Measurements from ENCODE around the gene TRIOBP.
"Not testable (repeated sequence)": the region's sequence is repeated elsewhere in the genome, so short reads cannot be mapped to it uniquely, and the experiment has no call there.

TRIOBP gene

DNA sequence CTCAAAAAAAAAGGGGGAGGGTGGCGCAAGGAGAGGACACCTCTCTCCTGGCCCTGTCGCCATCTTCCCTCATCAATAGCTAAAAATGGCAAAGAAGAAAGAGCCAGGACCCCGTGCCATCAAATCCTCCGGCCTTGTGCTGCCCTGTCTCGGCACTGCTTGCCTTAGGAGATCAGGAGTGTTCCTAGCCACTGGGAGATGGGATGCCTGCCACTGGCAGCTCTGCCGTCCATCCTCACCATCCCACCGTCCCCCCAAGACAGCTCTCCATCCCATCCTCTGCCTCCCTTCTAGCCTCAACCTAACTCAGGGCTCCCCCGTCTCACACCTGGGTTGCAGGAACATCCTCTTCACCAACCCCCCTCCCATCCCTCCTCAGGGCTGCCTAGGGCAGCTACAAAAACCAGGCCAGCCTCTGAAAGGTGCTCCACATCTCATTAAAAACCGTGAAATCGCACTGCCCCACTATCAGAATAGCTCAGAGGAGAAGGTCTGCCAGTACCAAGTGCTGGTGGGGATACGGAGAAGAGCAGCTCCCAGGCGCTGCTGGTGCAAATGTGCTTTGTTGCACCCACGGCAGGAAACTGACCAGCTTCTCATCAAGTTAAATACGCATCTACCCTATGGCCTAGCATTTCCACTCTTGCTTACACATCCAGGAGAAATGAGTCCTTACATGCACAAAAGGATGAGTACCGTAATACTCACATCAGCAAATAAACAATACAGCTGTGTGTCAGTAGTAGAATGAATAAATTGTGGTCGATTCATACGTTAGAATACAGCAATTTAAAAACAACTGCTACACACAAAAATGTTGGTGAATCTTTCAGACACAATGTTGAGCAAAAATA is 79.2 kb downstream of the TRIOBP start:
- no peak for DNase-seq (ENCODE audit: low read depth)

DNA sequence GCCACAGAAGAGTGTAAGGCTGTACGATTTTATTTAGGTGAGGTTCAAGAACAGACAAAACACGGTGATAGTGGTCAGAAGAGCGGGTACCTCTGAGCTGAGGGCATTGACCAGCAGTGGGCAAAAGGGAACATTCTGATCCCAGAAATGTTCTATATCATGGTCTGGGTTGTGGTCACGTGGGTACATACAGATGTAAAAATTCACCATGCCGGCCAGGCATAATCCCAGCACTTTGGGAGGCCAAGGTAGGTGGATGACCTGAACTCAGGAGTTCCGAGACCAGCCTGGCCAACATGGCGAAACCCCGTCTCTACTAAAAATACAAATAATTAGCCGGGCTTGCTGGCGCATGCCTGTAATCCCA is 79.8 kb downstream of the TRIOBP start:
- no peak for DNase-seq (ENCODE audit: low read depth)

DNA sequence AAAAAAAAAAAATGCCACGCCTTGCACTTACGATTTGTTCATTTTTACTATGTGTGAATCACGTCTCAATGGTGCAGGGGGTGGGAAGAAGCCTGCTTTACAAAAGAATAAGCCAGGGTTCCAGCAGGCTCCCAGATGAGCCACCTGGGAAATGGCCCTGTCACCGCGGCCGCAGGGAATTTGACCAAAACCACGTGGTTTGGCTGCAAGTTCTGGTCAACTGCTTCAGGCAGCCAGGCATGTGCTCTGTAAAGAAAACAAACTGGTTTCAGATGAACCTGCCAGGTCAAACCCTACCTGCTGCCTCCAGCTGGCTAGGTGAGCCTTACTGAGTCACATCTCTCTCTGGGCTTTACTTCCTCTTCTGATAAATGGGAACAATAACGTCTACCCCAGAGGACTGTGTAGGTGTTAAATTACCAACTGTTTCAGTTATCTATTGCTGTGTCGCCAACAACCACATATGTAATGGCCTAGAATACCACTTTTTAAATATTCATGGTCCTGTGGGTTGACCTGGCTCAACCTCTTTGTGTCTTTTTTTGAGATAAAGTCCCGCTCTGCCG is 80.4 kb downstream of the TRIOBP start:
- DNase-seq (ENCODE audit: low read depth) = no peak

DNA sequence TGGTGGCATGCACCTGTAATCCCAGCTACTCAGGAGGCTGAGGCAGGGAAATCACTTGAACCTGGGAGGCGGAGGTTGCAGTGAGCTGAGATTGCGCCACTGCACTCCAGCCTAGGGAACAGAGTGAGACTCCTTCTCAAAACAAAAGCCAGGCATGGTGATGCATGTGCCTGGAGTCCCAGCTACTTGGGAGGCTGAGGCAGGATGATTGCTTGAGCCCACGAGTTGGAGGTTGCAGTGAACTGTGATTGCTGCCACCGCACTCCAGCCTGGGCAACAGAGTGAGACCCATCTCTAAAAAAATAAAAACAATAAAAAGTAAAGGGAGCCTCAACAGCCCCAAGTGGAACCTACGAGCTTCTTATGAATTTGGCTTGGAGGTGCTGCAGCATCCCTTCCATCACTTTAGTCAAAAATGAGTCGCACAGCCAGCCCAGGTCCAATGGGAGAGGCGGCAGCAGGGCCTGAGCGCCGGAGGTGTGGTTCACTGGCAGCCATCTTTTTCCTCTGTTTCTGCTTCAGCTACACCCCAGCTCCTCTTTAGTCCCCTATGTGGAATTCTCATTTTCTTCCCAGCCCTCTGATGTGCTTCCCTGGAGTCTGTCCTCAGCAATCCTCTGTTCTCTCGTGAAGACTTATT is 81.6 kb downstream of the TRIOBP start:
- no peak for DNase-seq (ENCODE audit: low read depth)

DNA sequence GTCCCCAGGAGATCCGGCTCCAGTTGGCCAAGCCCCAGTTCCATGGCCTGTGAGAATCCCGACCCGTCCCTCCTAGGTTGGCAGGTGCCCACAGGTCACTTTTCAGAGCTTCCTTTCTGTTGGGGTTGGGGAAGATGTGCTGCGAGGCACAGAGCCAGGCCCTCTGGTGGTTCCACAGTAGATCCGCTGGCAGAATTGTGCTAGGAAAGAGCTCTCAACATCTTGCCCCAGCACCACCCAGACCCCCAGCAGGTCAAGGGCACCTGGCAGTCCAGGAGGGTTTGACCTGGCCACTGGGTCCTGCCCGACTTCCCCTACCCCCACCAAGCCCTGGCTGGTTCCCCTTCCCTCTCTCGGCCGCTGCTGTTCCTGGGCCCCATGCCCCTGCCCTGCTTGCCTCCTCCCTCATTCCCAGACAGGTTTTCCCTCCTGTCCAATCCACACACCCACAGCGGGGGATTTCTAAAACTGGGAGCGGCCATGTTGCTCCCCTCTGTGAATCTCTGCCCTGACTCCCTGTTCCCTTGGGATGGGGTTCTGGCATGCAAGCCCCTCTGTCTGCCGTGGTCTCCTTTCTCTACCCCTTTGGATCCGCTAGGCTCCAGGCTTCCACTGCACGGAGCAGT is 84.7 kb downstream of the TRIOBP start:
- DNase-seq (ENCODE audit: low read depth) = no peak

DNA sequence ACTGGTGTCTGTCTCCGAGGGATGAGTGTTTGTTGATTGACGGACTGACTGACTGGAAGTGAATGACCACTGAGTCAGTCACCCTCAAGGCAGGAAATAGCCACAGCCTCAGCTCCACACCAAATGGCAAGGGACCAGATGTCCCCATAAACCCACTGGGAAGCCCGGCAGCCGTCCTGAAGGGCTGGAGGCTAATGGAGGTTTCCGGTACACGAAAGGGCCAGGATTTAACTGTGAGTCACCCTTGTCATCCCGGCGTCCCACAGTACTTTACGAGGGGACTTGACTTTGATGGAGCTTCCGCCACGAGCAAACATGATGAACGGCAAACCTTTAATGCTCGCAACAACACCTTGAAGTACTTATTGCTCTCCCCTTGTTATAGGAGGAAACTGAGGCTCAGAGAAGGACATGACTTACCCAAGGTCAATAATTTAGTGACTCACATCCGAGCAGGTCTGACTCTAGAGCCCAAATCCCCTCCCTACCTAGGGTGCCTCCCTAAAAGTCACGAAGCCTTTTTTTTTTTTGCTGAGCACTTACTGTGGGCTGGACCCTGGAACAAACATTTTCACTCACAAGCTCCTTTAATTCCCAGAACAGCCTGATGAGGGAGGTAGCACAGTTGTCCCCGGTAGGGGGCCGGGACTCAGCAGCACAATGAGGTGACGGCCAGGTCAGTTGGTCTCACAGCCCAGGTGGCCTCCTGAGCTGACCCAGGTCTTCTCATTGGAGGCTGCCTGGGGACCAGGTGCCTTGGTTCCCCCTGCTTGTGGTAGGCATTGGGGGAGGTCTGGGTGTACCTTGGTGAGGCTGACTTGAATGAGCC is 85.7 kb downstream of the TRIOBP start:
- no peak for DNase-seq (ENCODE audit: low read depth)

DNA sequence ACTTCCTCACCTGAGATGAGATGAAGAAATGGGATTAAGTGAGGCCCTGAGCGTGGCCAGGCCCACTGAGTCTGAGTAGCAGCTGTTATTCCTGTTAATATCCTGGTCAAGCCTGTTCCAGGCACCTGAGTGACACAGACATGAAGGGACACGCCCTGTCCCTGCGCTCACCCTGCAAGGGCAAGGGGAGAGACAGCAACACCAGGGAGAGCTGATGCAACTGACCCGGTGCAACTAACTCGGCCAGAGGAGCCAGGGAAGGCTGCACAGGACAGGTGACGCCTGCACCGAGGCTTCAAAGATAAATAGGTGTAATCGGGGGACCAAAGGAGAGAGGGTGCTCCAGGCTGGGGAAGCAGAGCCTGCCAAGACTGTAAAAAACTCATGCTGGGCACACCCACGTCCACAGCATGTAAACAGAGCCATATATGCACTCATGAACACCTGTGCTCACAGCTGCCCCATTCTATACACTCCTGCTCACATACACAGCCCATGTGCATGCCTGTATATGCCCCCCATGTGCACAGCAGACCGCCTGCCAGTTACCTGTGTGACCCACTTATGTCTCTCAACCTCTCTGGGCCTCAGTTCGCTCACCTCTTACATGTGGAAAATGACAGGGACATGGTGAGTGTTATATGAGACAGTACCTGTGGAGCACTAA is 88.1 kb downstream of the TRIOBP start:
- no peak for DNase-seq (ENCODE audit: low read depth)

DNA sequence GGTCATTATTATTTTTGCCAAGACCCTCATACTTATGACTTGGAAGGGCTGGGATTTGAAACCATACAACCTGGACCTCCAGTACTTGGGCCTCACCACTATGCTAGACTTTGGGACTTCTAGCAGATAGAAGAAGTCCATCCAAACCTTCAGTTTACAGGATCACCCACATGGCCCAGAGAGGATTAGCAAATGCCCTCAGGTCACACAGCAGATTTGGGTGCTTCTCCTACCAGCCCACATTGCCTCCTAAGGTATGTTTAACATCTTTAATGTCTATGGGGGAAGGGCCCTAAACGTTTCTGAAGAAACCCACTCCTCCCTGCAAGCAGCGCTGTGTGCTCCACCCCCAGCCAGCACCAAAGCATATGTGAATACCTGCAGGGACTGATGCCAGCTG is 93.4 kb downstream of the TRIOBP start:
- no peak for DNase-seq (ENCODE audit: low read depth)

DNA sequence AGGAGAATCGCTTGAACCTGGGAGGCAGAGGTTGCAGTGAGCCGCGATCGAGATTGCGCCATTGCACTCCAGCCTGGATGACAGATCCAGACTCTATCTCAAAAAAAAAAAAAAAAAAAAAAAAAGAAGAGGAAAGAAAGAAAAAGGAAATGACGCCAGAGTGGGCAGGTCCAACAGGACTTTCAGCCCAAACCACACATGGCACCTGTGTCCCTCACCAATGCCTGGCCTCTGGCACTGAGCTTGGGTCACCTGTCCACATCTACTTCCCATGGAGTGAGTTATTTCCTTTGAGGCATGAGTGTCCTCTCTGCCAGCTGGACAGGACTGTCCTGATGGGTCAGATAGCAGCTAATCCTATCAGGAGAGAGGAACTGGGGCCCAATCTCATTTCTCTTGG is 95.6 kb downstream of the TRIOBP start:
- DNase-seq (ENCODE audit: low read depth) = no peak

DNA sequence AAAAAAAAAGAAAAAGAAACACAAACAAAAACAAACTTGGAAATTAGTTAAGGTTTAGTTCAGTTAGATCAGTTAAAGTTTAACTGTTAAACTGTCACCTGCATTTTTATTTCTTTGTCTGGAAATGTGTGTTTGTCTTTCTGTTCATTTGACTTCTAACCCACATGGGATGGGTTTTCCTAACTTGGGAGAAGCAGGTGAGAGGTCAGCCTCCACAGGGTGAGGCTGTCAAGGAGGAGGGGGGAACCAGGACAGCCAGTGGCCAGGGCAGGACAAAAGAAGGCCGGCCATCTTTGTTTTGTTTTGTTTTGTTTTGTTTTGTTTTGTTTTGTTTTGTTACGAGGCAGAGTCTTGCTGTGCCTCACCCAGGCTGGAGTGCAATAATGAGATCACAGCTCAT is 97.5 kb downstream of the TRIOBP start:
- DNase-seq (ENCODE audit: low read depth) = no peak

DNA sequence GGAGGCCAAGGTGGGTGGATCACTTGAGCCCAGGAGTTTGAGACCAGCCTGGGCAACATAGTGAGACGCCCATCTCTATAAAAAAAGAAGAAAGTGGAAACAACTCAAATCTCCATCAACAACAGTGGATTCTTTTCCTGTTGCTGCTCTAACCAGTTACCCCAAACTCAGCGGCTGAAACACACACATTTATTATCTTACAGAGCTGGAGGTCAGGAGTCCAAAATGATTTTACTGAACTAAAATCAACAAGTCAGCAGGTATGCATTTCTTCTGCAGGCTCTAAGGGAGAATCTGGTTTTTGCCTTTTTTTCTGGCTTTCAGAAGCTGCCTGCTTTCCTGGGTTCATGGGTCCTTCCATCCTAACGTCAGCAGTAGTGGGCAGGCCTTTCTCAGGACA is 99.2 kb downstream of the TRIOBP start:
- no peak for DNase-seq (ENCODE audit: low read depth)

DNA sequence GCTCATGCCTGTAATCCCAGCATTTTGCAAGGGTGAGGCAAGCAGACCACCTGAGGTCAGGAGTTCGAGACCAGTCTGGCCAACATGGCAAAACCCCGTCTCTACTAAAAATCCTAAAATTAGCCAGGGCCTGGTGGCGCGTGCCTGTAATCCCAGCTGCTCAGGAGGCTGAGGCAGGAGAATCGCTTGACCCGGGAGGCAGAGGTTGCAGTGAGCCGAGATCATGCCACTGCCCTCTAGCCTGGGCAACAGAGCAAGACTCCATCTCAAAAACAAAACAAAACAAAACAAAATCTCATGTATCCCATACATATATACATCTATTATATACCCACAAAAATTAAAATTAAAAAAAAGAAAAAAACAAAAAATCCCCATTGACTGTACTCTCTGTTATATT is 100.4 kb downstream of the TRIOBP start:
- not testable (repeated sequence) for DNase-seq (ENCODE audit: low read depth)

DNA sequence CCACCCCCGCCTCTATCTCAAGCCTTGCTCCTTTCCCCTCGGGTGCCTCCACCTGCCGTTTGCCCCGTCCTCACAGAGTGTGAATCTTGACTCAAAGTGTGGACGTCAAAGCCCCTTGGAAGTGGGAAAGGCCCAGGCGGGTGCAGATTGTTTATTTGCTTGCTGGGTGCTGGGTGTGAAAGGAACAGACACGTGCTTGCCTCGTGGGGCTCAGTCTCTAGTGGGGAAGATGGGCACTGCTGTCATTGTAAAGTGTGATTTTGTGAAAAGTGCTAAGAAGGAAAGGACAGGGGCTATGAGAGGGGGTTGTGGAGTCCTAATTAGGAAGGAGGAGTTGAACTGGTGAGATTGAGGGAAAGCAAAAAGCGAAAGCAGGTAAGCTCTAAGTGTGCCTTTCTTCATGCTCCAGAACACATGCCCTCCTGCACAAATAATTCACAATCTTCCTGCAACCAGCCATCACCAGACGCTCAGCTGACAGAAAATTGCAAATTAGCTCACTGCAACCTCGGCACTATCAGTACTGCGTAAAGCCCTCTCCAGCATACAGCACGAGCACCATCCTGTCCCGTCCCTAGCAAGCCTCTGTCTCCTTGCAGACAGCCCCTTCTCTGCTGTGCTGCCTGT is 101.1 kb downstream of the TRIOBP start:
- no peak for DNase-seq (ENCODE audit: low read depth)

DNA sequence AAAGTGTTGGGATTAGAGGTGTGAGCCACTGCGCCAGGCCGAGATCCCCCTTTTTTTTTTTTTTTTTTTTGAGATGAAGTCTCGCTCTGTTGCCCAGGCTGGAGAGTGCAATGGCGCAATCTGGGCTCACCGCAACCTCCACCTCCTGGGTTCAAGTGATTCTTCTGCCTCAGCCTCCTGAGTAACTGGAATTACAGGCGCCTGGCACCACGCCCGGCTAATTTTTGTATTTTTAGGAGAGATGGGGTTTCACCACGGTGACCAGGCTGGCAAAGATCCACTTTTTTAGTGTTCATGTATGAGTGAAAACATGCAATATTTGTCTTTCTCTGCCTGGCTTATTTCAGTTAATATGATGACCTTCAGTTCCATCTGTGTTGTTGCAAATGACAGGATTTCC is 103.1 kb downstream of the TRIOBP start:
- not testable (repeated sequence) for DNase-seq (ENCODE audit: low read depth)

DNA sequence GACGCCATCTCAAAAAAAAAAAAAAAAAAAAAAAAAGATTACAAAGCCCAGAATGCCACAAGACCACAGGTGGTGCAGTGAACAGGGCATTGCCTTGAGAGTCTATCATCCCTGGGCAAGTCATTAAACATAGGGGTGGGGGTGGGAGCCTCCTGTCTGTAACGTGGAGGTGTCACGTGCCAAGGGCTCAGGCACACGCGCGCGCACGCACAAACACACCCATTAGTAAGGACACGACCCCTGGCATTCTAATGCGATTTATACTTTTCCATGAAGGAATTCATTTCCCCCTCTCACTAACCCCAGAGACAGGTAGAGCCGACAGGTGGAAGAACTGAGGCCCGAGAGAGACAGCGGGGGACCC is 105.1 kb downstream of the TRIOBP start:
- DNase-seq (ENCODE audit: low read depth) = no peak

DNA sequence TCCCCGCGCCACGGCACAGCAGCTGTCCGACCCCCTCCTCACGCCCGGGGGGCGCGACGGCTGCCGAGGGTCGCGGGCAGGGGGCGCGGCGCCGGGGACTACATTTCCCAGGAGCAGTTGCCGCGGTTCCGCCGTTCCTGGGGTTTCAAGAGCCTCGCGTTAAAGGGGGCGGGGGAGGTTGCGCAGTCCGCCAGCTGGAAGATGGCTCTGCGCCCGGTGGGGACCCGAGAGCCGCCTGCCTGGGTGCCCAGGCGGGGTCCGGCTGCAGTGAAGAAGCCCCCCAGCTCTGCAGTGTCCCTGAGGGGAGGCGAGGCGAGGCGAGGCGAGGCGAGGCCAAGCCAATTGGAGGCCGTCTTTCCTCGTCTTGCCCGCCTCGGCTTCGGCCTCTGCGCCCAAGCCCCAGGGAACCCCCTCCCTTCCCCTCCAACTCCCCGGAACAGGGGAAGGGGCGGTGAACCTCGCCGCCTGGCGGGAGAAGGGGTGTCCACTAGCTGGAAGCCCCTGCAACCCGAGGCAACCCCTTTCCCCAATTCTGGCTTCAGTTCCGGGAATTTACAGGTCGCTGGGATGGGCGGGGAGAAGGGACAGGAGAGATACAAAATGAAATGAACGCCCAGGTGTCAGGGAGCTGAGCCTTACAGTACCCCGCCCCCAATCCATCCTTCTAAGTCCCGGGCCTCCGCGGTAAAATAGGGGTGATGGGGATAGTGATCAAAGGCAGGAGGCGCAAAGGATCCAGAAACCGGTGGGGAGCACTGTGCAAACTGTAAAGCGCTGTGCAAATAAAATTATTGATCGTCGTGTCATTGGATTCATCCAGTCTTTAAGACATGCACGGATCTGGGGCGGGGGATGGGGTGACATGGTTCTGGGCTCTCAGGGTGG is 105.7 kb downstream of the TRIOBP start:
- DNase-seq (ENCODE audit: low read depth) = no peak

DNA sequence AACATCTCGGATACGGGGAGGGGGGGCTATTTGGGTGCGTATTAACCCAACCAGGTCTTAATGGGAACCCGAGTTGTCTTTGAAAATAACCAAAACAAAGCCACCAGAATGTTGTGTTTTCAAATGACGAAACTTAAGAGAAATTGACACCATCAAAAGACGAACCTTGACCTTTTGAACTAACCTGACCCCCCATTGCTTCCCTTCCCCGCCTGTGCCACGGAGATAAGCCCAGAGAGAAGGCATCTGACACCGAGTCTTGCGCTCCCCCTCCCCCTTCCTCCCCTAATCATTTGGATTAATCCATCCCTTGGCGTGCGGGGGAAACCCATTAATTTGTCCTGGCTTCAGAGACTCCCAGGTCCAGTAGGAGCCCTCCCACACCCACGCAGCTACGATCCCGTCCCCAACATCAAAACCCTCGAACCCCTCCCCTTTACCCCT is 106.4 kb downstream of the TRIOBP start:
- DNase-seq (ENCODE audit: low read depth) = no peak

DNA sequence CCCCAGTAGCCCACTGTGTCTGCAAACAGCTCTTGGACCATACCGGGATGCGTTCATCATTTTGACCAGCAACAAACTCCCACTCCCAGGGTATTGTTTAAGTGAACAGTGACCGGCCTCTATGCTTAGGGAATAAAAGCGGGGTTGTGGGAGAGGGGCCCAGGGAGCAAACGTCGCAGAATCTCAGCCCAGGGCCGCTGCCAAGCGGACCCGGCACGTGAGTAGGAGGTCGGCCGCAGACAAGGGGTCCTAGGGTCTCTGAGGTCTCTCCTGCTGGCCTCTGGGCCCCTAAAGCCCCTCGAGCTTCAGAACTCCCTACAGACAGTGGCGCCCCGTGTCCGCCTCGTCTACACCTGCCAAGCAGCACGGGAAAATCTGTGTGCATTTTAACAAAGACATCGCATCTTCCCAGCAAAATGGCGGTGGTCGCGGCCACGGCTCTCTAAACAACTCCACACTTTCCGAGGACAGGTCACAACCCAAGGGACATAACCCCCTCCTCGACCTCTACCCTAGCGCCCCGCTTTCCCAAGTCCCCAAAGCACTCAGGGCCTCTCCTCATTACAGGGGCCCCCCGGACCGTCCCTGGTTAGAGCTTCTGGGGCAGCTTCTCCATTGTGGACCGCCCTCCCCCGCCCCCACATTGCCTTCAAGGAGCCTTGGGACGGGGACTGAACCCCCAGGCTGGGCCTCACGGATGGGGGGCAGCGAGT is 106.9 kb downstream of the TRIOBP start:
- DNase-seq (ENCODE audit: low read depth) = no peak

DNA sequence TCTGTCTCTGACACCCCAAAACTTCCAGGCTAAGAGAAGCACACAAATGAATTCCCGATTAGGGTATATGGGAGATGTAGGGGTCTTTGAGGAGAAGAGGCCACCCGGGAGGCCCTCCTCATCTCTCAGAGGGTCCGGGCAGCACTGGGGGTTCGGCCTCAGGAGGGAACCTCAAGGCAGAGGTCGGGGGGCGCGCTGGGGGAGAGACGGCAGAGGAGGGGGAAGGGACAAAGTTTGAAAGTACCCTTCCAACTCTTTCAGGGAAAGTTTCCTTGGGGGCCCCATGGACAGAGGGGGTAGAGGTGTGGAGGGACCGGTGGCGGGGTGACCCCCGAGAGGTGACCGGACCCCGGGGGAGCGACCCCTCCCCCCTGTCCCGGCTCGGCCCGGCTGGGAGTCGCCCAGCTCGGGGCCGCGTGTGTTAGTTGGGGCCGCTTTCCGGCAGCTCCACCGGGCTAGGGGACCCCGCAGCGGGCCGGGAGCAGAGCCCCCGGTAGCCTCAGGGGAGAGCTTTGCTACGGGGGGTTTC is 107.6 kb downstream of the TRIOBP start:
- no peak for DNase-seq (ENCODE audit: low read depth)
